GM12878 (cell line): ENCODE results near the gene DEXI.

Experiments
- BHLHE40 ChIP-seq, 2 experiments: fragments of 450-650 bp in 1 of 2; IDR thresholded peaks; 2 replicates each; pipeline ENCODE4 v1.6.1; 2011 to 2017; ENCODE audit warnings: low read depth in 2 of 2, borderline replicate concordance in 1 of 2, improper control_type of control experiment in 1 of 2, low read length in 1 of 2, mild to moderate bottlenecking in 1 of 2
- CTCF ChIP-seq, 3 experiments: IDR thresholded peaks in 2 of 3; conservative IDR thresholded peaks in 1 of 3; 2 replicates each; pipeline ENCODE4 v1.5.1; 2011; ENCODE audit warnings: low read depth in 3 of 3, low read length in 3 of 3, mild to moderate bottlenecking in 3 of 3, control low read depth in 2 of 3, moderate library complexity in 2 of 3, inconsistent platforms in 1 of 3, mixed read lengths in 1 of 3; ENCODE audit not compliant: control insufficient read depth in 2 of 3, insufficient read depth in 1 of 3; ENCODE audit errors: extremely low read depth in 1 of 3
- ELK1 ChIP-seq: IDR thresholded peaks from 2 replicates; pipeline ENCODE4 v1.6.1; 2012; ENCODE audit warnings: low read depth, low read length, improper control_type of control experiment
- ESRRA ChIP-seq: IDR thresholded peaks from 2 replicates; pipeline ENCODE4 v1.6.1; 2012; ENCODE audit warnings: mild to moderate bottlenecking, low read length, improper control_type of control experiment
- EZH2 ChIP-seq: IDR thresholded peaks from 2 replicates; pipeline ENCODE4 v1.6.1; 2012; ENCODE audit warnings: low read depth, mild to moderate bottlenecking, control low read depth, inconsistent platforms, low read length, borderline replicate concordance; ENCODE audit not compliant: control insufficient read depth
- FOXM1 ChIP-seq: IDR thresholded peaks from 2 replicates; pipeline ENCODE4 v1.6.1; 2012; ENCODE audit warnings: low read depth, mild to moderate bottlenecking, inconsistent platforms, low read length, moderate library complexity
- KDM1A ChIP-seq: fragments of 200-600 bp; sonication (generic); IDR thresholded peaks from 2 replicates; pipeline ENCODE4 v1.6.1; 2016; ENCODE audit warnings: borderline replicate concordance
- MLLT1 ChIP-seq: fragments of 450-650 bp; IDR thresholded peaks from 2 replicates; pipeline ENCODE4 v1.6.1; 2016; ENCODE audit warnings: mild to moderate bottlenecking
- NR2C1 ChIP-seq: fragments of 450-650 bp; IDR thresholded peaks from 2 replicates; pipeline ENCODE4 v1.6.1; 2017; ENCODE audit warnings: antibody characterized with exemption, mild to moderate bottlenecking, moderate library complexity
- POLR2A ChIP-seq: IDR thresholded peaks from 2 replicates; pipeline ENCODE4 v1.6.1; 2011; ENCODE audit warnings: low read depth, mild to moderate bottlenecking, low read length
- RB1 ChIP-seq: fragments of 450-650 bp; formaldehyde crosslinking; IDR thresholded peaks from 2 replicates; pipeline ENCODE4 v1.6.1; 2017; ENCODE audit warnings: mild to moderate bottlenecking, borderline replicate concordance
- TF ChIP-seq, protein P1 (sequence below): fragments of 450-650 bp; IDR thresholded peaks from 2 replicates; pipeline ENCODE4 v1.6.1; 2016; ENCODE audit warnings: mild to moderate bottlenecking, moderate library complexity, borderline replicate concordance

DNA sequence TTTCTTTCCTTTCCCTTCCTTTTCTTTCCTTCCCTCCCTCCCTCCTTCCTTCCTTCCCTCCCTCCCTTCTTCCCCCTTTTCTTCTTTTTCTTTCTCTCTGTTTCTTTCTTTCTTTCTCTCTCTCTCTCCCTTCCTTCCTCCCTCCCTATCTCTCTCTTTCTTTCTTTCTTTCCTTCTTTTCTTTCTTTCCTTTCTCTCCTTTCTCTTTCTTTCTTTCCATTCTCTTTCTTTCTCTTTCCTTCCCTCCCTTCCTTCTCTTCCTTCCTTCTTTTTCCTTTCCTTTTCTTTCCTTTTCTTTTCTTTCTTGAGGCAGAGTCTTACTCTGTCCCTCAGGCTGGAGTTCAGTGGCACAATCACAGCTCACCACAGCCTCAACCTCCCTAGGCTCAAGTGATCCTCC is 31.0 kb downstream of the DEXI start:
- TF ChIP-seq KDM1A (no peak), CTCF (IDR thresholded peaks at IDR 0.05 in 2 of 3, conservative IDR thresholded peaks at IDR 0.05 in 1 of 3; ENCODE audit: control insufficient read depth in 2 of 3, extremely low read depth in 1 of 3, insufficient read depth in 1 of 3, low read depth in 3 of 3, low read length in 3 of 3) (no peak), NR2C1 (no peak), EZH2 (no peak), BHLHE40 (IDR thresholded peaks at IDR 0.05; ENCODE audit: borderline replicate concordance in 1 of 2, low read depth in 2 of 2, low read length in 1 of 2) (no peak), ELK1 (no peak), MLLT1 (no peak), POLR2A (no peak), ESRRA (no peak), FOXM1 (no peak), RB1 (no peak)
- TF ChIP-seq, protein P1, sequence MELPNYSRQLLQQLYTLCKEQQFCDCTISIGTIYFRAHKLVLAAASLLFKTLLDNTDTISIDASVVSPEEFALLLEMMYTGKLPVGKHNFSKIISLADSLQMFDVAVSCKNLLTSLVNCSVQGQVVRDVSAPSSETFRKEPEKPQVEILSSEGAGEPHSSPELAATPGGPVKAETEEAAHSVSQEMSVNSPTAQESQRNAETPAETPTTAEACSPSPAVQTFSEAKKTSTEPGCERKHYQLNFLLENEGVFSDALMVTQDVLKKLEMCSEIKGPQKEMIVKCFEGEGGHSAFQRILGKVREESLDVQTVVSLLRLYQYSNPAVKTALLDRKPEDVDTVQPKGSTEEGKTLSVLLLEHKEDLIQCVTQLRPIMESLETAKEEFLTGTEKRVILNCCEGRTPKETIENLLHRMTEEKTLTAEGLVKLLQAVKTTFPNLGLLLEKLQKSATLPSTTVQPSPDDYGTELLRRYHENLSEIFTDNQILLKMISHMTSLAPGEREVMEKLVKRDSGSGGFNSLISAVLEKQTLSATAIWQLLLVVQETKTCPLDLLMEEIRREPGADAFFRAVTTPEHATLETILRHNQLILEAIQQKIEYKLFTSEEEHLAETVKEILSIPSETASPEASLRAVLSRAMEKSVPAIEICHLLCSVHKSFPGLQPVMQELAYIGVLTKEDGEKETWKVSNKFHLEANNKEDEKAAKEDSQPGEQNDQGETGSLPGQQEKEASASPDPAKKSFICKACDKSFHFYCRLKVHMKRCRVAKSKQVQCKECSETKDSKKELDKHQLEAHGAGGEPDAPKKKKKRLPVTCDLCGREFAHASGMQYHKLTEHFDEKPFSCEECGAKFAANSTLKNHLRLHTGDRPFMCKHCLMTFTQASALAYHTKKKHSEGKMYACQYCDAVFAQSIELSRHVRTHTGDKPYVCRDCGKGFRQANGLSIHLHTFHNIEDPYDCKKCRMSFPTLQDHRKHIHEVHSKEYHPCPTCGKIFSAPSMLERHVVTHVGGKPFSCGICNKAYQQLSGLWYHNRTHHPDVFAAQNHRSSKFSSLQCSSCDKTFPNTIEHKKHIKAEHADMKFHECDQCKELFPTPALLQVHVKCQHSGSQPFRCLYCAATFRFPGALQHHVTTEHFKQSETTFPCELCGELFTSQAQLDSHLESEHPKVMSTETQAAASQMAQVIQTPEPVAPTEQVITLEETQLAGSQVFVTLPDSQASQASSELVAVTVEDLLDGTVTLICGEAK, result no peak
